Upper lobe of left lung (tissue), 4 donors: ENCODE results near the gene PLEKHF1.

Experiments
- EP300 ChIP-seq, 4 donors: sonication (generic); formaldehyde crosslinking; IDR thresholded peaks; one replicate each; pipeline ENCODE4 v1.5.1; 2017; ENCODE audit warnings: antibody characterized with exemption in 4 of 4, control low read depth in 2 of 4
- POLR2A ChIP-seq, 4 donors: fragments of 450-650 bp; IDR thresholded peaks; one replicate each; pipeline ENCODE4 v1.5.1; 2016 to 2017; ENCODE audit warnings: antibody characterized with exemption in 4 of 4, mild to moderate bottlenecking in 2 of 4
- POLR2AphosphoS5 ChIP-seq, 2 donors: sonication (generic); formaldehyde crosslinking; IDR thresholded peaks; one replicate each; pipeline ENCODE4 v1.5.1; 2017; ENCODE audit warnings: antibody characterized with exemption in 2 of 2
- TF ChIP-seq, protein P1 (sequence below), 6 experiments: fragments of 450-650 bp in 4 of 6; fragments of 200-600 bp in 2 of 6; sonication (generic) in 2 of 6; IDR thresholded peaks; one replicate each; pipeline ENCODE4 v1.5.1; 2016 to 2019; ENCODE audit warnings: antibody characterized with exemption in 6 of 6

DNA sequence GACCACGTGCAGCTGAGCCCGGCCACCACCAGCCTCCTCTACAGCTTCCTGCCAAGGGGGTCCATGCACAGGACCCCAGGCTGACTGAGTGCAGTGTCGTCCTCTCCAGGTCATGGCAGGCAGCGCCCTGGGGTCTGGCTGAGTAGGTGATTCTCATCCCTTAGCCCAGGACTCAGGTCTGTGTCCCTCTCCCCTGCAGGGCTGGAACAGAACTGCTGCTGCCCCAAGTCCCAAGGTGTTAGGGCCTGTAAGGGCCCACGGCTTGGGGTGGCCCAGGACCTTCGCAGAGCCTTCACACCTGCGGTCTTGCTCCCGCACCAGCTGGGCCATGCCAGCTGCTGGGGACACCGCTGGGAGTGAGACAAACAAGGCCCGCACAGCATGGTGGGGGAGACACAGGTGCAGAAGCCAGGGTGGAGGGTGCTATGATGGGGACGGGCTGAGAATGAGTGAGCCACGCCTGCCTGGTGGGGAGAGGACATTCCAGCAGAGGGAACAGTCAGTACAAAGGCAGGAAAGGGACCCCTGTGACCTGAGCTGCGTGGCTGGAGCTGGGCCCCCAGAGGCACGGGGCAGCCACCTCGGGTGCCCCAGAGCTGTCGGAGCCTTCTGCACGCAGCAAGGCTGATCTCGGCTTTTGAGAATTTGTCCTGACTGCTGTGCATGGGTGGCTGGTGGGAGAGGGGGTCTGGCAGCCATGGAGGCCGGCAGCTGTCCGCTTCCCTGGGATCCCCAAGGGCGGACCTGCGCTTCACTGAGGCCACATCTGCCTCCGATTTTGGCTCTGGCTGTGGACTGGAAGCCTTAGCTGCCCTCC is 11.9 kb downstream of the PLEKHF1 start:
- TF ChIP-seq, protein P1, sequence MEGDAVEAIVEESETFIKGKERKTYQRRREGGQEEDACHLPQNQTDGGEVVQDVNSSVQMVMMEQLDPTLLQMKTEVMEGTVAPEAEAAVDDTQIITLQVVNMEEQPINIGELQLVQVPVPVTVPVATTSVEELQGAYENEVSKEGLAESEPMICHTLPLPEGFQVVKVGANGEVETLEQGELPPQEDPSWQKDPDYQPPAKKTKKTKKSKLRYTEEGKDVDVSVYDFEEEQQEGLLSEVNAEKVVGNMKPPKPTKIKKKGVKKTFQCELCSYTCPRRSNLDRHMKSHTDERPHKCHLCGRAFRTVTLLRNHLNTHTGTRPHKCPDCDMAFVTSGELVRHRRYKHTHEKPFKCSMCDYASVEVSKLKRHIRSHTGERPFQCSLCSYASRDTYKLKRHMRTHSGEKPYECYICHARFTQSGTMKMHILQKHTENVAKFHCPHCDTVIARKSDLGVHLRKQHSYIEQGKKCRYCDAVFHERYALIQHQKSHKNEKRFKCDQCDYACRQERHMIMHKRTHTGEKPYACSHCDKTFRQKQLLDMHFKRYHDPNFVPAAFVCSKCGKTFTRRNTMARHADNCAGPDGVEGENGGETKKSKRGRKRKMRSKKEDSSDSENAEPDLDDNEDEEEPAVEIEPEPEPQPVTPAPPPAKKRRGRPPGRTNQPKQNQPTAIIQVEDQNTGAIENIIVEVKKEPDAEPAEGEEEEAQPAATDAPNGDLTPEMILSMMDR (IDR thresholded peaks at IDR 0.05): peak in 1 of 6 experiments; percentile 32
- TF ChIP-seq POLR2AphosphoS5 (IDR thresholded peaks at IDR 0.05) (no peak), POLR2A (IDR thresholded peaks at IDR 0.05) (no peak), EP300 (IDR thresholded peaks at IDR 0.05) (no peak)
